HG02798 (cell line): ENCODE data around the gene WNT6.

Source experiments
- ATAC-seq: cut with Tn5 transposase; IDR thresholded peaks from one replicate; pipeline ENCODE4 v1.9.1; 2021; ENCODE audit warnings: mild to moderate bottlenecking; ENCODE audit not compliant: unreplicated experiment, poor library complexity

WNT6 gene

GRCh38 chr2:218856167-218856895 is 3.3 kb upstream of the WNT6 start:
- no peak for ATAC-seq

- no peak for ATAC-seq
These were observed 2.7 kb upstream of the WNT6 start for GRCh38 chr2:218856896-218857243.

DNA sequence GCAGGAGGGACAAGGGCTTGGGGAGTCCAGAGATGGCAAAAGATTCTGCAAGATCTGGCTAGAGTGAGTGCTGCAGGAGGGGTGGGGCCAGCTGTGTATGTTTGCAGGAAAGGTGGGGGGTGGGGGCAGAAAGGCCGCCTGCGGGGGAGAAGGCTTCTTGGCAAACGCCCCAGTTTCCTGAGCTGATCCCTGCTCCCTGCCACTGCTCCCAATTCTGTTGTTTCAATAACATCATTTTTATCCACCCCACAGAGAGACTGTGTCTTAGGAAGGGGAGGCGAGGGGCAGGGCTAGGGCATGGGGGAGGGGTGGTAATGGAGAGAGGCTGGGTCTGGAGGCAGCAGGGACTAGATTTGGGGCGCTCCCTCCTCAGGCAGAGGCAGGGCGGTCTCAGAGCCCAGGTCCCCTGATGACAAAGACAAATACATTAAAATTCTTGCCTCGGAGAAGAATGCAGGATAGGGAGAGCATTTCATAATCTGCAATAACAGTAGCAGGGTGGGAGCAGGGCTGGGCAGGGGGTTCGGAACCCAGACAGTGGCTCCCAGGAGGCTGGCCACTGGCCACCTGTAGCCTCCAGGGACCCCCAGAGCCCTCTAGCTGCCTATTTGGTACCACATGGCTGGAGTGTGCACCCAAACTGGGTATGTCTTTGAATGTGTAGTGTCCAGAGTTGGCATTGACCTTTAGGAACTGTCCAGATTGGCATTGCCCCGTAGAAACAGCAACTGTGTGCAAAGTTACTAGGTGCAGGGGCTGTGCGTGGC is 2.1 kb upstream of the WNT6 start:
- no peak for ATAC-seq

GRCh38 chr2:218858138-218858445 is 1.5 kb upstream of the WNT6 start:
- ATAC-seq: no peak

GRCh38 chr2:218858671-218859555 is 692 bp upstream of the WNT6 start:
- ATAC-seq: no peak

DNA sequence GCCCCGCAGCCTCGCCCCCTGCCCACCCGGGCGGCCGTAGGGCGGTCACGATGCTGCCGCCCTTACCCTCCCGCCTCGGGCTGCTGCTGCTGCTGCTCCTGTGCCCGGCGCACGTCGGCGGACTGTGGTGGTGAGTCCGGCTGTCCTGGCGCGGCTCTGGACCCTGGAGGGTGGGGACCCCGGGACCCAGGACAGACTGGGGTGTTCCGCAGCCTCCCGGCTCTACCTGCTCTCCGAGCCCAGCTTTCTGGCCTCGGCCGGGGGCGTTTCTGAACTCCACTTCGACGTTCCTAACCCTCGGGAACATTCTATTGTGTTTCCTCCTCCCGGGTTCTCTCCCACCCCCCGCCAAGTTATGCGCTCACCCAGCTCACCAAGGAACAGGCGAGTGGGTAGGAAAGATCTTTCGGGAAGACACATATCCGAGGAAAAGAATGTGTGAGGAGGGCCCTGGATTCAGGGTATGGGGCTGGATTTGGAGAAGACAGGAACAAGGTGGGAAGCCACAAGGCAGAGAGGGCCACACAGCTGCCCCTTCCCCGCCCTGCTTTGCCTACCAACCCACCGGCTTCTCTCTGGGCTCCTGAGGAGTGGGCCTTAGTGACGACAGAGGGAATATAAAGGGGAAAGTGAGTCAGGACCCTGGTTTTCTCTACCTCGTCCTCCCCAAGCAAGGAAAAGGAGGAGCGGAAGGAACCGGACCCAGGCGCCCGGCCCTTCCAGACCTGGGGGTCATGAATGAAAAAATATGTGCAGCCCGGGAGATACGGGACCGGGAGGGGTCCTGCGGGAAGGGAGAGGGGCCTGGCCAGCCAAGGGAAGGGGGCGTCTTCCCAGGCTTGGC is 605 bp downstream of the WNT6 start:
- ATAC-seq: no peak

- ATAC-seq: no peak
These were observed 1.4 kb downstream of the WNT6 start for GRCh38 chr2:218860950-218861381.

DNA sequence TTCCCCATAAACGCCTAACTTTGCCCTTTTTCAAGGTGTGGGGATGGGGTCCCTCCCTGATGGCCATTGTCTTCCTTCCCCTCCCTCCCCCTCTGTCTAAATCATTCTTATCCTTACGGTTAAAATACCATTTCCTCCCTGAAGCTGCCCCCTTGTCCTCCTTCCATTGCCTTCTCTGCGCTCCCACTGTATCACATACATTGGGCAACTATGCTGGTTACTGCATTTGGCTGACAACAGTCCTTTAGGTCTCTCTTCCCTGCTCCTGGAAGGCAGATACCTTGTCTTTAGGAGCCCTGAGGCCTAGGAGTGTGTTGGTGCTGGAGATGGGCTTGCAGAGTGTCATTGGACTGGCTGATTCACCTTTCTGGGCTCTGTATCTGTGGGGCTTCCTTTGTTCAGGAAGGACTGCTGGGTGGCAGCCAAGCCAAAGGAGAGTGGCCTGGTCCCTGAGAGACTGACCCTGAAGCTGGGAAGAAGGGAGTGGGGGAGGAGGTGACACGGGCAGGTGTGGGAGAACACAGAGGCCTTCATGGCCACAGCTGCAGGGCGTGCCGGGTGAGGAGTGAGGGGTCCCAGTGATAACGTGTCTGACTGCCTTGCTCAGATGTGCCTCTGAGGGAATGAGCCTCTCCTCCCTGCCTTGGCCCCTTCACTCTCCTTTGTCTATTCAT is 2.2 kb downstream of the WNT6 start:
- no peak for ATAC-seq

- no peak for ATAC-seq
These were observed 3.5 kb downstream of the WNT6 start for GRCh38 chr2:218863021-218863520.

- ATAC-seq: no peak
These were observed 5.8 kb downstream of the WNT6 start for GRCh38 chr2:218865396-218865795.

DNA sequence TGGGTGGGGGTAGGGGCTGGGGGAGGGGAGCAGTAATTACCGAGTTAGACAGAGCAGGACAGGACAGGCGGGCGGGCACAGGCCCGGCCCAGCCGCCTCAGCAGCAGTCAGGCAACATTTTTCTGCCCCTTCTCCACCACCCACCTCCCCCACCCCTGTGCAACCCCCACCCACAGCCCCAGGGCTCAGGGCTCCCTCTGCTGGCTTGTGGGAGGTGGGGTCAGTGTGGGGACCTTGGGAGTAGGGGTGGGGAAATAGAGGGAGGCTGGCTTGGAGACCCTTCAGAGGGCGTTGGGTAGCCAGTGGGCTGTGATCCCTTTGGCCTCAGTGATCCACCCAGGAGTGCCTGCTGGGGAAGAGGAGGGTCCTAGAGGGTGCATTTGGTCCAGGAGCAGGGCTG is 6.4 kb downstream of the WNT6 start:
- no peak for ATAC-seq

GRCh38 chr2:218867900-218868299 is 8.3 kb downstream of the WNT6 start:
- no peak for ATAC-seq

GRCh38 chr2:218869064-218869463 is 9.5 kb downstream of the WNT6 start:
- ATAC-seq: no peak

DNA sequence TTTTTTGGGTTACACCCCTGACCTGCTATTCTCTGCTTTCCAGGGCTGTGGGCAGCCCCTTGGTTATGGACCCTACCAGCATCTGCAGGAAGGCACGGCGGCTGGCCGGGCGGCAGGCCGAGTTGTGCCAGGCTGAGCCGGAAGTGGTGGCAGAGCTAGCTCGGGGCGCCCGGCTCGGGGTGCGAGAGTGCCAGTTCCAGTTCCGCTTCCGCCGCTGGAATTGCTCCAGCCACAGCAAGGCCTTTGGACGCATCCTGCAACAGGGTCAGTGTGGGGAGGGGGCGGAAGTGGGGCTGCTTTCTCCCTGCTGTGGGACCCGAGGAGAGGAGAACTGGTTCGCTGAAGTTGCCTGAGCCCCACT is 11.4 kb downstream of the WNT6 start:
- ATAC-seq: no peak

- no peak for ATAC-seq
These were observed 12.0 kb downstream of the WNT6 start for GRCh38 chr2:218871345-218872302.

DNA sequence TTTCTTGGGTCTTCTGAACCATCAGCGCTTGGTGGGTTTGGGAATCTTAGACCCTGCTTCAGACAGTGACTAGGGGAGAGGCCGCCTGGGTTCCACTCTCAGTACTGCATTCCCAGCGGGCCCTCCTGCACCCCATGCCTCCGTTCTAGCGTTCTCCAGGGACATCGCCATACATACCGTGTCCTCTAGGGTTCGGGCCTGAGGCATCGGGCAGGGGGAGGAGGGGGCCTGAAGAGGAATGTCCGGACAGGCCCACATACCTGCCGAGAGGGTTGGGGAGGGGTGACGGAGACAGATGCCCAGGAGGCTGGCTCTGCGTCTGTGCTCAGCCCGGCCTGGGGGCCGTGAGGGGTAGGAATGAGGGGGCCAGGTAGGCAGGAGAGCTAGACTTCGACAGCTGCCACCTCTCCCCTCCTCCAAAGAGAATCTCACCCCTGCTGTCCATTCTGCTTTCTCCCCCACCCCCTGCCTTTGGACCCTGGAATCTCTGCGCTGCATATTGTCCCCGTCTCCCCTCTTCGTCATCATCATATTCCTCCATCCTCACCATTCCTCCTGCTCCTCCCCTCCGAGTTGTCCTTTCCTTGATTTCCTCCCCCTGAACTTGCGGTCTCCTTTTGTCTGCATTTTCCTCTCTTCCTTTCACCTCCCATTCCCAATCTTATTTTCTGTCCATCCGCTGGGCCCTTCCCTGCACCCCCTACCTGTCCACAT is 13.2 kb downstream of the WNT6 start:
- no peak for ATAC-seq

DNA sequence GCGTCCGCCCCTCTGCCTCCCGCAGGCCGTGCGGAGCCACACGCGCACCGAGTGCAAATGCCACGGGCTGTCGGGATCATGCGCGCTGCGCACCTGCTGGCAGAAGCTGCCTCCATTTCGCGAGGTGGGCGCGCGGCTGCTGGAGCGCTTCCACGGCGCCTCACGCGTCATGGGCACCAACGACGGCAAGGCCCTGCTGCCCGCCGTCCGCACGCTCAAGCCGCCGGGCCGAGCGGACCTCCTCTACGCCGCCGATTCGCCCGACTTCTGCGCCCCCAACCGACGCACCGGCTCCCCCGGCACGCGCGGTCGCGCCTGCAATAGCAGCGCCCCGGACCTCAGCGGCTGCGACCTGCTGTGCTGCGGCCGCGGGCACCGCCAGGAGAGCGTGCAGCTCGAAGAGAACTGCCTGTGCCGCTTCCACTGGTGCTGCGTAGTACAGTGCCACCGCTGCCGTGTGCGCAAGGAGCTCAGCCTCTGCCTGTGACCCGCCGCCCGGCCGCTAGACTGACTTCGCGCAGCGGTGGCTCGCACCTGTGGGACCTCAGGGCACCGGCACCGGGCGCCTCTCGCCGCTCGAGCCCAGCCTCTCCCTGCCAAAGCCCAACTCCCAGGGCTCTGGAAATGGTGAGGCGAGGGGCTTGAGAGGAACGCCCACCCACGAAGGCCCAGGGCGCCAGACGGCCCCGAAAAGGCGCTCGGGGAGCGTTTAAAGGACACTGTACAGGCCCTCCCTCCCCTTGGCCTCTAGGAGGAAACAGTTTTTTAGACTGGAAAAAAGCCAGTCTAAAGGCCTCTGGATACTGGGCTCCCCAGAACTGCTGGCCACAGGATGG is 14.0 kb downstream of the WNT6 start:
- peak; percentile 33 for ATAC-seq
